ENCODE measurements around the gene SLAMF9. TPM values are rescaled to one million over a fixed set of nuclear protein-coding genes. Genes with fewer than 3 reads are reported as not detected.
A peak's percentile ranks its signal among the peaks of the same experiment; 100 is the strongest.

SLAMF9 gene
- total RNA-seq, 2 donors from 2014 or later: not detected

DNA sequence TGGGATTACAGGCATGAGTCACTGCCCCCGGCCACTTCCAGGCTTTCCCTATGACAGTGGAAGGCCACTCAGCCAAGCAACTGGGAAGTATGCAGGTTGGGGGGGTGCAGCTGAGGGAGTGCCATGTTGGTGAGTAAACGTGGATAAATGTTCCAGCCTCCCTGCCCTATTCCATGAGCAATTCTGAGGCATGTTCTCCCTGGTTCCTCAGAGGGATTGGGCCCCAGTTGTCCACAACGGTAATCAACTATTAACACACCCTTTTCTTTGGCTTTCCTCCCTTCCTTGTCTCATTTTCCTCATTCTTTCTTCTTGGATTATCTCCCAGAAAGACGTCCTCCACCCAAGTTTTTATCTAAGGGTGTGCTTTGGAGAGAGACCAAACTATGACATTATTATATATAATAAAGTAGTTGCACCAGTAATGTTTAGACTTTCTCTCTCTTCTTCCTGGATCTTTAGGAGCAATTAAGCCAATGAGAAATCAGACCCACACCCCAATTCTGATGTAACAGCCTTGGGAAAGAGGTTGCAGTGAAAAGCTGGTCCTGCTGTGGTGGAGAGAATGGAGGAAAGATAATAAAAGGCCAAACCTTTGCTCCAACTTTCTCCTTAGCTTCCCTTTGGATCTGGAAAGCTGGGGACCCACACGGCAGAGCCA is 6.8 kb upstream of the SLAMF9 start:
- H3K27ac ChIP-seq: peak overlapping the region in 1 of 2 donors; percentile 56
- H3K36me3 ChIP-seq: no peaks in the 10 kb centered on the region
- H3K27me3 ChIP-seq: no peaks in the 10 kb centered on the region
- peak; percentile 95 for DNase-seq (ENCODE audit: low spot score)
- H3K9me3 ChIP-seq: no peaks in the 10 kb centered on the region
- H3K4me3 ChIP-seq: peak overlapping the region in 1 of 2 donors; percentile 9
- TF ChIP-seq CTCF (IDR thresholded peaks at IDR 0.05): no peak
- H3K4me1 ChIP-seq: no peaks in the 10 kb centered on the region

GRCh38 chr1:159959451-159959850 is 5.4 kb upstream of the SLAMF9 start:
- Histone ChIP-seq H3K4me1 (no peaks in the 10 kb centered on the region), H3K27ac (no peak overlapping the region), H3K9me3 (no peaks in the 10 kb centered on the region), H3K4me3 (no peak overlapping the region), H3K27me3 (no peaks in the 10 kb centered on the region), H3K36me3 (no peaks in the 10 kb centered on the region)
- no peak for DNase-seq (ENCODE audit: low spot score)
- TF ChIP-seq CTCF (IDR thresholded peaks at IDR 0.05): no peak

GRCh38 chr1:159958719-159959380 is 4.8 kb upstream of the SLAMF9 start:
- H3K27ac ChIP-seq: no peak overlapping the region
- H3K4me1 ChIP-seq: peaks cover 0 to 2% of the 10 kb centered on the region in 2 donors
- DNase-seq (ENCODE audit: low spot score): no peak
- H3K36me3 ChIP-seq: no peaks in the 10 kb centered on the region
- no peak for TF ChIP-seq CTCF (IDR thresholded peaks at IDR 0.05)
- no peak overlapping the region for H3K4me3 ChIP-seq
- H3K9me3 ChIP-seq: no peaks in the 10 kb centered on the region
- H3K27me3 ChIP-seq: no peaks in the 10 kb centered on the region

- peaks cover 0 to 3% of the 10 kb centered on the region in 2 donors for H3K4me1 ChIP-seq
- no peak for DNase-seq (ENCODE audit: low spot score)
- no peaks in the 10 kb centered on the region for H3K9me3 ChIP-seq
- H3K36me3 ChIP-seq: no peaks in the 10 kb centered on the region
- H3K27me3 ChIP-seq: no peaks in the 10 kb centered on the region
- no peak overlapping the region for H3K4me3 ChIP-seq
- no peak overlapping the region for H3K27ac ChIP-seq
- TF ChIP-seq CTCF (IDR thresholded peaks at IDR 0.05): no peak
Measured at GRCh38 chr1:159957824-159958268, 3.8 kb upstream of the SLAMF9 start.

GRCh38 chr1:159955456-159955855 is 1.4 kb upstream of the SLAMF9 start:
- Histone ChIP-seq H3K36me3 (no peaks in the 10 kb centered on the region), H3K4me1 (peaks cover 0 to 3% of the 10 kb centered on the region in 2 donors), H3K9me3 (no peaks in the 10 kb centered on the region), H3K27ac (no peak overlapping the region), H3K4me3 (no peak overlapping the region), H3K27me3 (no peaks in the 10 kb centered on the region)
- no peak for TF ChIP-seq CTCF (IDR thresholded peaks at IDR 0.05)
- no peak for DNase-seq (ENCODE audit: low spot score)
